HL-60 (cell line): Measurements from ENCODE around the gene SUSD1.

ENCODE experiments used
- DNase-seq, 2 experiments: peaks; one replicate each; pipeline ENCODE4 v3.0.0-alpha.2; 2010 to 2020; ENCODE audit warnings: low read depth in 1 of 2, low spot score in 1 of 2
- H3K27ac ChIP-seq: fragments of 250-450 bp; sonication (Bioruptor Pico); replicated peaks from 2 replicates; pipeline ENCODE4 v1.5.1; 2020; ENCODE audit warnings: mild to moderate bottlenecking, moderate library complexity
- H3K27me3 ChIP-seq: fragments of 250-450 bp; sonication (Bioruptor Pico); 2 replicates; pipeline ENCODE4 v1.5.1; 2021; ENCODE audit warnings: mild to moderate bottlenecking, moderate library complexity; ENCODE audit not compliant: insufficient read depth, poor library complexity, severe bottlenecking
- H3K4me3 ChIP-seq: replicated peaks from 2 replicates; pipeline ENCODE4 v1.5.1; 2011; ENCODE audit warnings: mild to moderate bottlenecking, control low read depth, low read length; ENCODE audit not compliant: insufficient read depth
- GABPA ChIP-seq: IDR thresholded peaks from 2 replicates; pipeline ENCODE4 v1.6.1; 2012; ENCODE audit warnings: low read depth
- POLR2AphosphoS5 ChIP-seq: IDR thresholded peaks from 2 replicates; pipeline ENCODE4 v1.6.1; 2012; ENCODE audit warnings: low read depth
- SPI1 ChIP-seq: IDR thresholded peaks from 2 replicates; pipeline ENCODE4 v1.6.1; 2012; ENCODE audit warnings: low read depth, mild to moderate bottlenecking, borderline replicate concordance
- TF ChIP-seq, protein P1 (sequence below): IDR thresholded peaks from one replicate; pipeline ENCODE4 v1.5.1; 2011; ENCODE audit warnings: low read length, control low read depth, inconsistent platforms; ENCODE audit not compliant: insufficient read depth
- TF ChIP-seq, protein P2 (sequence below): IDR thresholded peaks from 2 replicates; pipeline ENCODE4 v1.6.1; 2012; ENCODE audit warnings: low read depth; ENCODE audit not compliant: insufficient replicate concordance

Gene SUSD1

DNA sequence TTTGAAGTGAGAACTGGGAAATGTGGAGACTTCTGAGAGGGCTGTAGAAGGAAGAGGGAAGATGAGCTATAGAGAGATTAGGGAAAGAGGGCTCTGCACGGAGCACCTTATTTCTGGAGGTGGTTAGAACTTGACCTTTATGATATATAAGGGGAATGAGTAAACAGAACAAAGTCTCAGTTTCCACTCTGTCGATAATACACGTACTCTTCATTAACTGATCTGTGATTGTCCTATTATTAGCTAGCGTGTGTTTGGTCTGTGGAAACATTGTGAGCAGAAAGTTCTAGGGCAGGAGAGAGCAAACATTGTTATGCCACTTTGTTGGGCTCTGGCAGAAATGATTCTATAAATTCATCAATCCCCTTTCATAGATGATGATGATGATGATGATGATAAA lies 159.9 kb downstream of the SUSD1 start:
- DNase-seq = no peak
- Histone ChIP-seq H3K4me3 (no peak overlapping the region), H3K27me3 (no peaks in the 10 kb centered on the region), H3K27ac (no peak overlapping the region)
- TF ChIP-seq SPI1 = no peak
- TF ChIP-seq, protein P1, sequence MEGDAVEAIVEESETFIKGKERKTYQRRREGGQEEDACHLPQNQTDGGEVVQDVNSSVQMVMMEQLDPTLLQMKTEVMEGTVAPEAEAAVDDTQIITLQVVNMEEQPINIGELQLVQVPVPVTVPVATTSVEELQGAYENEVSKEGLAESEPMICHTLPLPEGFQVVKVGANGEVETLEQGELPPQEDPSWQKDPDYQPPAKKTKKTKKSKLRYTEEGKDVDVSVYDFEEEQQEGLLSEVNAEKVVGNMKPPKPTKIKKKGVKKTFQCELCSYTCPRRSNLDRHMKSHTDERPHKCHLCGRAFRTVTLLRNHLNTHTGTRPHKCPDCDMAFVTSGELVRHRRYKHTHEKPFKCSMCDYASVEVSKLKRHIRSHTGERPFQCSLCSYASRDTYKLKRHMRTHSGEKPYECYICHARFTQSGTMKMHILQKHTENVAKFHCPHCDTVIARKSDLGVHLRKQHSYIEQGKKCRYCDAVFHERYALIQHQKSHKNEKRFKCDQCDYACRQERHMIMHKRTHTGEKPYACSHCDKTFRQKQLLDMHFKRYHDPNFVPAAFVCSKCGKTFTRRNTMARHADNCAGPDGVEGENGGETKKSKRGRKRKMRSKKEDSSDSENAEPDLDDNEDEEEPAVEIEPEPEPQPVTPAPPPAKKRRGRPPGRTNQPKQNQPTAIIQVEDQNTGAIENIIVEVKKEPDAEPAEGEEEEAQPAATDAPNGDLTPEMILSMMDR = no peak
- TF ChIP-seq POLR2AphosphoS5 = no peak
- TF ChIP-seq GABPA = no peak
- TF ChIP-seq, protein P2, sequence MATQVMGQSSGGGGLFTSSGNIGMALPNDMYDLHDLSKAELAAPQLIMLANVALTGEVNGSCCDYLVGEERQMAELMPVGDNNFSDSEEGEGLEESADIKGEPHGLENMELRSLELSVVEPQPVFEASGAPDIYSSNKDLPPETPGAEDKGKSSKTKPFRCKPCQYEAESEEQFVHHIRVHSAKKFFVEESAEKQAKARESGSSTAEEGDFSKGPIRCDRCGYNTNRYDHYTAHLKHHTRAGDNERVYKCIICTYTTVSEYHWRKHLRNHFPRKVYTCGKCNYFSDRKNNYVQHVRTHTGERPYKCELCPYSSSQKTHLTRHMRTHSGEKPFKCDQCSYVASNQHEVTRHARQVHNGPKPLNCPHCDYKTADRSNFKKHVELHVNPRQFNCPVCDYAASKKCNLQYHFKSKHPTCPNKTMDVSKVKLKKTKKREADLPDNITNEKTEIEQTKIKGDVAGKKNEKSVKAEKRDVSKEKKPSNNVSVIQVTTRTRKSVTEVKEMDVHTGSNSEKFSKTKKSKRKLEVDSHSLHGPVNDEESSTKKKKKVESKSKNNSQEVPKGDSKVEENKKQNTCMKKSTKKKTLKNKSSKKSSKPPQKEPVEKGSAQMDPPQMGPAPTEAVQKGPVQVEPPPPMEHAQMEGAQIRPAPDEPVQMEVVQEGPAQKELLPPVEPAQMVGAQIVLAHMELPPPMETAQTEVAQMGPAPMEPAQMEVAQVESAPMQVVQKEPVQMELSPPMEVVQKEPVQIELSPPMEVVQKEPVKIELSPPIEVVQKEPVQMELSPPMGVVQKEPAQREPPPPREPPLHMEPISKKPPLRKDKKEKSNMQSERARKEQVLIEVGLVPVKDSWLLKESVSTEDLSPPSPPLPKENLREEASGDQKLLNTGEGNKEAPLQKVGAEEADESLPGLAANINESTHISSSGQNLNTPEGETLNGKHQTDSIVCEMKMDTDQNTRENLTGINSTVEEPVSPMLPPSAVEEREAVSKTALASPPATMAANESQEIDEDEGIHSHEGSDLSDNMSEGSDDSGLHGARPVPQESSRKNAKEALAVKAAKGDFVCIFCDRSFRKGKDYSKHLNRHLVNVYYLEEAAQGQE = no peak

DNA sequence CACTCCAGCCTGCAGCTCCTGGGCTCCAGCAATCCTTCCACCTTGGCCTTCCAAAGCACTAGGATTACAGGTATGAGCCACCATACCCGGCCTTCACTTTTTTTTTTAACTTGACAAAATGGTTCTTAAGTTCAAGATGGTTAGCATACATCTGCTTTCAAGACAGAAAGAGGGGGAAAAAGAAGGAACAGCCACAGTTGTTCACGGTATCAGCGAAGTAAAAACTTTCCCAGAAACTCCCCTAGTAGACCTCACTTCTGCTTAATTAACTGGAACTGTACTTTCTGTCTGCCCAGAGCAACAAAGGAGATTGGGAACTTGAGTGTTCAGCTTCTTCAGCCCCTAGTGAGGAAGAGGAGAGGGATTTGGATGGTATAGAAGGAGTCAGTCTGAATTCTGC lies 161.8 kb downstream of the SUSD1 start:
- no peak overlapping the region for H3K4me3 ChIP-seq
- peak in 1 of 2 experiments; percentile 7 for DNase-seq
- no peak overlapping the region for H3K27ac ChIP-seq
- TF ChIP-seq SPI1 = peak; percentile 44; the same call in 1 of the 2 replicates
- TF ChIP-seq, protein P1 = no peak
- H3K27me3 ChIP-seq = no peaks in the 10 kb centered on the region

DNA sequence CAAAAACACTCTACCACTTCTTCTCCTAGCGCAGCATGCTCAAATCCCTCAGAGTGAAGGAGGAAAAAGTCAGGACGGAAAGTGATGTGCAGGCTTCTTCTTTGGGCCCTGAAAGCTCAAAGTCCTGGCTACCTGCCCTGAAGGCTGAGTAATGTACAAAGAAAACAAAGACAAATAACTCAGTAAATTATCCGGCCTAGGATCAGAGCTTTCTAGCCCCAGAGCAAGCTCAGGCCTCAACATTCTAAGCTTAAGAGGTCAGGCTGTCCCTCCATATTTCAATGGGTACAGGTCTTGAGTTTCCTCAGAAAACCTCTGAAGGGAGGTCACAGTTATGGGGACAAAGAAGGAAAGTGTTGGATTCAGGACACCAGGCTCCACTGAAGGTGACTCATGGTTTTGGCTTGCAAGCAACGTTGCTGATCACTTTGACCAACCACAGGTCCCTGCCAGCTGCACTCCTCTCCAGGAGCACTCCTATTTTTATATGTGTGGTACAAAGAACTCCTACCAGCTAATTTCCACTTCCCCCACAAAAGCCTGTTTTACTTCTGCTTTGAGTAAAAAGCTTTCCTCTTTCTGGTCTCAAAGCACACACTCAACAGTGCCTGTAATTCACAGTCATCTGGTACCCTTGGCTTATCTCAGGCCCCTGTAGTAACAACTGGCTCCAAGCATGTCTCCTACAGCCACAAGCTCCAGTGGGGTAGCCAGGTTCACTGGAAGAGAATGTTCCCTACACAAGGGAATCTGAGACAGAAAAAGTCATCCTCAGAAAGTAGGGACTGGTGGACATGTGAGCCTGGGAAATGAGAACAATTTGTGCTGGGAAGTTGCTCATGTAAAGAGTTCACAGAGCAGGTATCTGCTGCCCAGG lies 162.8 kb downstream of the SUSD1 start:
- Histone ChIP-seq H3K27ac (peak overlapping the region; percentile 50), H3K4me3 (no peak overlapping the region), H3K27me3 (no peaks in the 10 kb centered on the region)
- TF ChIP-seq, protein P1 = no peak
- peak; percentile 41; the same call in 1 of the 2 replicates for TF ChIP-seq POLR2AphosphoS5
- no peak for TF ChIP-seq GABPA
- TF ChIP-seq, protein P2 = no peak
- TF ChIP-seq SPI1 = peak; percentile 95
- peak; percentile 55 to 83 for DNase-seq
